ENCODE measurements around the gene LAMA3. TPM values are rescaled to one million over a fixed set of nuclear protein-coding genes. Genes with fewer than 3 reads are reported as not detected.

Gene LAMA3
- total and polyA plus RNA-seq, 2 of the 13 experiments (the other 11 are each of a cell fraction or from before 2014, with no cell fraction given): 0.45 to 2.2 TPM

DNA sequence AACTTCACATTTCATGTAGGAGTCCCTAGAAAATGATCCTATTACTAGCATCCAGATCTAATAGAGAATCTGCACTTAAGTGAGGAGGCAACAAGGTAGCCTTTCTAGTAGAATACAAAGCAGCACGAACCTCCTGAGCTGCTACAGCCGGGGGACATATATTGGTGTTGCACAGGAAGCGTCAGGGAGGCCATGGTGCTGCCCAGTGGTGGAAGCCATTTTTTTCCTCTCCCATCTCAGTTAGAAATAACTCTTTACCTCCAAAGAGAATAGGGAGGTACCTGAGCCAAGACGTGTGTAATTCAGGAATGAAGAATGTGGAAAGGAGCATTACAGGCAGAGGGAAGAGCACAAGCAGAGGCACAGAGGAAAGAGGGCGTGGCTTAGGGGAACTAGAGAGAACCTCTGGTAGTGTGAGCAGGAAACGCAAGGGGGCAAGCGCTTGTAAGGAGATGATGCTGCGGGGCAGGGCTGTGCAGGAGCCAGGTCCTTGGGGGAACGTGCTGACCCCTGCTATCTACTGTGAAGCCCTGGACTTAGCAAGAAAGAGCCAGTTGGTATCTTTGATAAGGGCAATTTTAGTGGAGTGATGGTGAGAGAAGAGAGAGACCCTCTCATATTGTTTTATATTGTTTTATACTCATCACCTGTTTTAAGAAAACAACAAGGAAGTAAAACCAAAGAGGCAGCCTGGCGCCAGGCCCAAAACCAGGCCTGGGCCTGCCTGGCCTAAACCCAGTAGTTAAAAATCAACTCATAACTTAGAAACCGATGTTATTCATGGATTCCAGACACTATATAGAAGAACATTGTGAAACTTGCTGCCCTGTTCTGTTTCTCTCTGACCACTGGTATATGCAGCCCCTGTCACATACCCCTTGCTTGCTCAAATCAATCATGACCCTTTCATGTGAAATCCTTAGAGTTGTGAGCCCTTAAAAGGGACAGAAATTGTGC is 275.3 kb downstream of the LAMA3 start:
- Histone ChIP-seq H3K79me2 (ENCODE audit: insufficient read depth, low read length) (no peaks in the 10 kb centered on the region), H2AFZ (ENCODE audit: low read length) (no peak overlapping the region), H3K4me2 (ENCODE audit: low read depth, low read length) (no peak overlapping the region), H3K4me3 (replicated peaks in 1 of 3; ENCODE audit: insufficient read depth in 1 of 3, low read depth in 2 of 3, low read length in 3 of 3) (no peak overlapping the region), H3K36me3 (replicated peaks in 1 of 2; ENCODE audit: control insufficient read depth in 1 of 2, insufficient read depth in 2 of 2, low read length in 2 of 2) (no peaks in the 10 kb centered on the region), H3K27ac (ENCODE audit: extremely low read length, insufficient read depth, low read length) (no peak overlapping the region), H3K4me1 (ENCODE audit: insufficient read depth, low read length) (no peaks in the 10 kb centered on the region), H3K27me3 (ENCODE audit: control insufficient read depth in 1 of 2, insufficient read depth in 2 of 2, low read length in 2 of 2) (no peaks in the 10 kb centered on the region; a peak in 1 of 5 replicates), H4K20me1 (ENCODE audit: insufficient read depth, low read length) (no peaks in the 10 kb centered on the region), H3K9me3 (ENCODE audit: low read length) (no peaks in the 10 kb centered on the region), H3K9ac (ENCODE audit: insufficient read depth, low read depth, low read length) (no peak overlapping the region)
- ChIA-PET POLR2A (no interaction called here), CTCF (ENCODE audit: low intra/inter-chr PET ratio, low total read pairs) (no interaction called here)
- FAIRE-seq (no peak), DNase-seq (ENCODE audit: low spot score) (no peak), ATAC-seq (no peak)
- TF ChIP-seq MXD4 (CRISPR knock-in tag; IDR thresholded peaks at IDR 0.05): no peak
- no peak for TF ChIP-seq ZNF552 (CRISPR knock-in tag; IDR thresholded peaks at IDR 0.05; ENCODE audit: borderline replicate concordance)
- no peak for TF ChIP-seq HNF4G (IDR thresholded peaks at IDR 0.05; ENCODE audit: borderline replicate concordance, low read depth, low read length)
- no peak for TF ChIP-seq HNF4G (CRISPR knock-in tag; IDR thresholded peaks at IDR 0.05; ENCODE audit: borderline replicate concordance, low read depth)
- no peak for TF ChIP-seq GABPA (IDR thresholded peaks at IDR 0.05; ENCODE audit: low read depth, low read length)
- peak; percentile 43; the same call in 1 of the 2 replicates for TF ChIP-seq GABPA (CRISPR knock-in tag; IDR thresholded peaks at IDR 0.05; ENCODE audit: low read depth)
- TF ChIP-seq, protein P1, sequence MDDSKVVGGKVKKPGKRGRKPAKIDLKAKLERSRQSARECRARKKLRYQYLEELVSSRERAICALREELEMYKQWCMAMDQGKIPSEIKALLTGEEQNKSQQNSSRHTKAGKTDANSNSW (CRISPR knock-in tag; IDR thresholded peaks at IDR 0.05; ENCODE audit: borderline replicate concordance): no peak
- no peak for TF ChIP-seq REXO4 (CRISPR knock-in tag; IDR thresholded peaks at IDR 0.05; ENCODE audit: borderline replicate concordance)
- TF ChIP-seq, protein P2, sequence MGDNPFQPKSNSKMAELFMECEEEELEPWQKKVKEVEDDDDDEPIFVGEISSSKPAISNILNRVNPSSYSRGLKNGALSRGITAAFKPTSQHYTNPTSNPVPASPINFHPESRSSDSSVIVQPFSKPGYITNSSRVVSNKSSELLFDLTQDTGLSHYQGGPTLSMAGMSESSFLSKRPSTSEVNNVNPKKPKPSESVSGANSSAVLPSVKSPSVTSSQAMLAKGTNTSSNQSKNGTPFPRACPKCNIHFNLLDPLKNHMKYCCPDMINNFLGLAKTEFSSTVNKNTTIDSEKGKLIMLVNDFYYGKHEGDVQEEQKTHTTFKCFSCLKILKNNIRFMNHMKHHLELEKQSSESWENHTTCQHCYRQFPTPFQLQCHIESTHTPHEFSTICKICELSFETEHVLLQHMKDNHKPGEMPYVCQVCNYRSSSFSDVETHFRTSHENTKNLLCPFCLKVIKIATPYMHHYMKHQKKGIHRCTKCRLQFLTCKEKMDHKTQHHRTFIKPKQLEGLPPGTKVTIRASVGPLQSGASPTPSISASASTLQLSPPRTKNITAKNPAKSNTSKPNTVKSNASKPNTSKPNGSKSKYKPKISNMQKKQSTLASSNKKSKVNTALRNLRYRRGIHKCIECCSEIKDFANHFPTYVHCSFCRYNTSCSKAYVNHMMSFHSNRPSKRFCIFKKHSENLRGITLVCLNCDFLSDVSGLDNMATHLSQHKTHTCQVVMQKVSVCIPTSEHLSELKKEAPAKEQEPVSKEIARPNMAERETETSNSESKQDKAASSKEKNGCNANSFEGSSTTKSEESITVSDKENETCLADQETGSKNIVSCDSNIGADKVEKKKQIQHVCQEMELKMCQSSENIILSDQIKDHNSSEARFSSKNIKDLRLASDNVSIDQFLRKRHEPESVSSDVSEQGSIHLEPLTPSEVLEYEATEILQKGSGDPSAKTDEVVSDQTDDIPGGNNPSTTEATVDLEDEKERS (CRISPR knock-in tag; IDR thresholded peaks at IDR 0.05): no peak
- TF ChIP-seq EHMT2 (IDR thresholded peaks at IDR 0.05; ENCODE audit: borderline replicate concordance, low read depth, low read length): peak; percentile 75; the same call in 1 of the 2 replicates
- no peak for TF ChIP-seq NR3C1 (CRISPR knock-in tag; IDR thresholded peaks at IDR 0.05)
- TF ChIP-seq LCORL (IDR thresholded peaks at IDR 0.05): 0 out of 2 replicates have a peak, but pooled peaks have one; percentile 18
- TF ChIP-seq LCORL (CRISPR knock-in tag; IDR thresholded peaks at IDR 0.05): no peak
- peak; percentile 59 for TF ChIP-seq YY1 (IDR thresholded peaks at IDR 0.05; ENCODE audit: insufficient read depth, insufficient replicate concordance, low read depth, low read length)
- no peak for TF ChIP-seq TOPORS (CRISPR knock-in tag; IDR thresholded peaks at IDR 0.05)
- no TSS peak for BruUV-seq (replicated peaks)
- intact Hi-C loops (cut with micrococcal nuclease; ENCODE audit: unreplicated experiment) (no loop called here), in situ Hi-C loops (cut with HindIII; ENCODE audit: extremely low pct_ligation_motif_present, low pct_unique_long_range_greater_than_20kb) (loop anchor here (5.0 kb wide), 1 partner anchor 153 kb away; no protein-coding TSS in a partner anchor)
- 68% methylated on average over 11 of the region's 11 CpGs for WGBS (ENCODE audit: low lambda C conversion rate)
